HG03432 (cell line): ENCODE data around the gene EEF1AKMT4.

Experiments used
- ATAC-seq: cut with Tn5 transposase; IDR thresholded peaks from one replicate; pipeline ENCODE4 v1.9.1; 2021; ENCODE audit warnings: mild to moderate bottlenecking, moderate library complexity; ENCODE audit not compliant: unreplicated experiment

The EEF1AKMT4 gene

GRCh38 chr3:184235381-184236032 lies 14.0 kb upstream of the EEF1AKMT4 start:
- no peak for ATAC-seq

GRCh38 chr3:184236033-184236410 lies 13.4 kb upstream of the EEF1AKMT4 start:
- ATAC-seq: no peak

GRCh38 chr3:184236636-184237035 lies 12.8 kb upstream of the EEF1AKMT4 start:
- ATAC-seq: no peak

- ATAC-seq: no peak
Observed at GRCh38 chr3:184237211-184237610, 12.3 kb upstream of the EEF1AKMT4 start.

- no peak for ATAC-seq
Observed at GRCh38 chr3:184237807-184238206, 11.7 kb upstream of the EEF1AKMT4 start.

GRCh38 chr3:184238246-184238818 lies 11.1 kb upstream of the EEF1AKMT4 start:
- ATAC-seq: no peak

GRCh38 chr3:184239221-184239620 lies 10.3 kb upstream of the EEF1AKMT4 start:
- no peak for ATAC-seq

GRCh38 chr3:184239708-184240107 lies 9.8 kb upstream of the EEF1AKMT4 start:
- ATAC-seq: no peak

GRCh38 chr3:184240384-184241140 lies 8.9 kb upstream of the EEF1AKMT4 start:
- no peak for ATAC-seq

- no peak for ATAC-seq
Observed at GRCh38 chr3:184241141-184241446, 8.4 kb upstream of the EEF1AKMT4 start.

GRCh38 chr3:184241447-184242296 lies 7.8 kb upstream of the EEF1AKMT4 start:
- ATAC-seq: no peak

GRCh38 chr3:184242297-184242685 lies 7.2 kb upstream of the EEF1AKMT4 start:
- no peak for ATAC-seq

GRCh38 chr3:184248454-184249411 lies 739 bp upstream of the EEF1AKMT4 start, which contains the start of gene ALG3:
Gene ALG3, minus strand, starts transcription at chr3:184248962. Its CDS starts 22 bp downstream, at chr3:184248940.
- peak; percentile 58 for ATAC-seq

GRCh38 chr3:184250167-184250828 lies 826 bp downstream of the EEF1AKMT4 start:
- peak; percentile 71 for ATAC-seq

- no peak for ATAC-seq
Observed at GRCh38 chr3:184255291-184256039, 6.0 kb downstream of the EEF1AKMT4 start.

- no peak for ATAC-seq
Observed at GRCh38 chr3:184257083-184257915, 7.8 kb downstream of the EEF1AKMT4 start.

- no peak for ATAC-seq
Observed at GRCh38 chr3:184258926-184259325, 9.5 kb downstream of the EEF1AKMT4 start.

GRCh38 chr3:184259396-184259877 lies 10.0 kb downstream of the EEF1AKMT4 start:
- ATAC-seq: no peak
